Activated CD8-positive, alpha-beta T cell treated with anti-CD3 and anti-CD28 coated beads, Interleukin-2, amount 10 ng/mL, durations not matched to agents 7 days and 5 days (primary cell): ENCODE data around the gene ETFBKMT. TPM values are rescaled to one million over a fixed set of nuclear protein-coding genes. Genes with fewer than 3 reads are reported as not detected.
"Not testable (repeated sequence)": the region's sequence is repeated elsewhere in the genome, so short reads cannot be mapped to it uniquely, and the experiment has no call there.

Experiments
- ATAC-seq: fragments of 150-1000 bp; cut with Tn5 transposase; one replicate; pipeline ENCODE4 v1.10.0; 2021; ENCODE audit warnings: moderate library complexity
- CTCF ChIA-PET: fragments of 350-600 bp; sonication (Branson Sonifier 250); formaldehyde crosslinking; loops from one replicate; lab custom pipeline; 2021; ENCODE audit warnings: antibody characterized with exemption; lab: Charles Lee
- POLR2A ChIA-PET: fragments of 350-600 bp; sonication (Branson Sonifier 250); formaldehyde crosslinking; loops from one replicate; lab custom pipeline; 2021; ENCODE audit warnings: antibody characterized with exemption; lab: Charles Lee
- DNase-seq: peaks from one replicate; pipeline ENCODE4 v3.0.0-alpha.2; 2020
- H3K27ac Mint-ChIP-seq: one replicate; pipeline ENCODE4 v1.8.0; 2021; ENCODE audit warnings: mild to moderate bottlenecking, mixed read lengths
- H3K27me3 Mint-ChIP-seq: one replicate; pipeline ENCODE4 v1.8.0; 2021; ENCODE audit warnings: low read depth, mixed read lengths
- H3K36me3 Mint-ChIP-seq: one replicate; pipeline ENCODE4 v1.8.0; 2021; ENCODE audit warnings: low read depth, mixed read lengths
- H3K4me1 Mint-ChIP-seq: one replicate; pipeline ENCODE4 v1.8.0; 2021; ENCODE audit warnings: low read depth, mixed read lengths
- H3K4me3 Mint-ChIP-seq: one replicate; pipeline ENCODE4 v1.8.0; 2021; ENCODE audit warnings: mild to moderate bottlenecking, mixed read lengths
- H3K9me3 Mint-ChIP-seq: one replicate; pipeline ENCODE4 v1.8.0; 2022; ENCODE audit warnings: mixed read lengths; ENCODE audit not compliant: insufficient read depth
- total RNA-seq, 2 experiments: library from RNA; stranded (reverse); gene quantifications; one replicate each; pipeline ENCODE4 v1.2.3, GENCODE V29; 2021

The ETFBKMT gene
- total RNA-seq, 2 experiments from 2014 or later, result 1.0 to 1.4 TPM

- ATAC-seq (no peak), DNase-seq (no peak)
- ChIA-PET POLR2A (no interaction called here), CTCF (interaction anchor here (1.3 kb wide), 1 partner anchor 23 kb away, joined by 3 read pairs; no protein-coding TSS in a partner anchor)
- no peak overlapping the region for H3K4me3 Mint-ChIP-seq
- H3K9me3 Mint-ChIP-seq, result peaks cover 17% of the 10 kb centered on the region
- H3K27me3 Mint-ChIP-seq, result no peaks in the 10 kb centered on the region
- H3K4me1 Mint-ChIP-seq, result peaks cover 1% of the 10 kb centered on the region
- no peak overlapping the region for H3K27ac Mint-ChIP-seq
- peaks cover 23% of the 10 kb centered on the region for H3K36me3 Mint-ChIP-seq
Observed at GRCh38 chr12:31705621-31706020, 46.1 kb downstream of the ETFBKMT start.

GRCh38 chr12:31708118-31708517 is 48.6 kb downstream of the ETFBKMT start:
- H3K9me3 Mint-ChIP-seq, result peaks cover 17% of the 10 kb centered on the region
- POLR2A ChIA-PET, CTCF ChIA-PET, ATAC-seq, H3K27ac Mint-ChIP-seq, H3K4me1 Mint-ChIP-seq, H3K27me3 Mint-ChIP-seq, H3K4me3 Mint-ChIP-seq, DNase-seq: not testable (repeated sequence)
- H3K36me3 Mint-ChIP-seq, result peaks cover 25% of the 10 kb centered on the region

DNA sequence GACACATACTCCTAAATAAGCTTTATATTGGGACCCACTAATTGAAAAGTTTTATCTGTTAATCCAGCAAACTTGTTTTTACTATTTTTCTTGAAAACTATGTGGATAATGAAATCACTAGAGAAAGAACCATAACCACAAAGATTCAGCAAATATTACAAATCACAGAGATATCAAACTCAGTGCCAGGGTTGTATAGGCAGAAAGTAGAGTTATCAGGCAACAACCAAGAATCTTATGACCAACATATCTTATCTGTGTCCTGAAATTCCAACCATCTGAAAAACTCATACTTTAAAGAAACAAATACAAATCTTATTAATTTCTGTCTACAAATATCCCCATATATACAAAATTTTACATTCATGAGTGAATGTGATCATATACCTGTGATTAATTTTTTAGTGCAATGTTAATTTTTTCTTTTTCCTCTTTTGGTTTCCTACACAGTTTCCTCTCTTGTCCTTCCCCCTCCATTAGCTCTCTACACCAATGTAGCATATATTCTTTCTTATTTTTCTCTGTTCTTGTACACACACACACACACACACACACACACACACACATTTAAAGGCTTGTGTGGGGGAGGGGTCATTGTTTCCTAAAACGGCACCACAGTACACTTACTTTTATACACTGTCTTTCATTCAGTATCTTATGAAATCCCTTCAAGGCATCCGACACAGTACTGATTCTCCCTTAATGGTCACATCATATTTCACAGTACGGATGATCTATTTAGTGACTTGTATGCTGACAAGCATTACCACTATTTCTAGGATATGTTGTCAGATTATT is 50.7 kb downstream of the ETFBKMT start:
- Mint-ChIP-seq H3K27ac (no peak overlapping the region), H3K4me3 (no peak overlapping the region), H3K27me3 (no peaks in the 10 kb centered on the region), H3K4me1 (no peaks in the 10 kb centered on the region), H3K36me3 (peaks cover 29% of the 10 kb centered on the region), H3K9me3 (peaks cover 17% of the 10 kb centered on the region)
- POLR2A ChIA-PET, result interaction anchor here (0.7 to 1.0 kb wide), 2 partner anchors 19 to 1732 kb away, joined by 3 to 4 read pairs; partner anchors contain the start of gene AMN1
- CTCF ChIA-PET, result interaction anchor here (1.0 to 1.3 kb wide), 2 partner anchors 11 to 13 kb away, joined by 3 read pairs; no protein-coding TSS in a partner anchor
- ATAC-seq (no peak), DNase-seq (no peak)

- Mint-ChIP-seq H3K4me1 (no peaks in the 10 kb centered on the region), H3K4me3 (no peak overlapping the region), H3K36me3 (peaks cover 20% of the 10 kb centered on the region), H3K27ac (no peak overlapping the region), H3K27me3 (no peaks in the 10 kb centered on the region), H3K9me3 (peaks cover 9% of the 10 kb centered on the region)
- ChIA-PET POLR2A (no interaction called here), CTCF (no interaction called here)
- DNase-seq, result no peak
- ATAC-seq, result no peak
Observed at GRCh38 chr12:31712877-31713276, 53.4 kb downstream of the ETFBKMT start.

DNA sequence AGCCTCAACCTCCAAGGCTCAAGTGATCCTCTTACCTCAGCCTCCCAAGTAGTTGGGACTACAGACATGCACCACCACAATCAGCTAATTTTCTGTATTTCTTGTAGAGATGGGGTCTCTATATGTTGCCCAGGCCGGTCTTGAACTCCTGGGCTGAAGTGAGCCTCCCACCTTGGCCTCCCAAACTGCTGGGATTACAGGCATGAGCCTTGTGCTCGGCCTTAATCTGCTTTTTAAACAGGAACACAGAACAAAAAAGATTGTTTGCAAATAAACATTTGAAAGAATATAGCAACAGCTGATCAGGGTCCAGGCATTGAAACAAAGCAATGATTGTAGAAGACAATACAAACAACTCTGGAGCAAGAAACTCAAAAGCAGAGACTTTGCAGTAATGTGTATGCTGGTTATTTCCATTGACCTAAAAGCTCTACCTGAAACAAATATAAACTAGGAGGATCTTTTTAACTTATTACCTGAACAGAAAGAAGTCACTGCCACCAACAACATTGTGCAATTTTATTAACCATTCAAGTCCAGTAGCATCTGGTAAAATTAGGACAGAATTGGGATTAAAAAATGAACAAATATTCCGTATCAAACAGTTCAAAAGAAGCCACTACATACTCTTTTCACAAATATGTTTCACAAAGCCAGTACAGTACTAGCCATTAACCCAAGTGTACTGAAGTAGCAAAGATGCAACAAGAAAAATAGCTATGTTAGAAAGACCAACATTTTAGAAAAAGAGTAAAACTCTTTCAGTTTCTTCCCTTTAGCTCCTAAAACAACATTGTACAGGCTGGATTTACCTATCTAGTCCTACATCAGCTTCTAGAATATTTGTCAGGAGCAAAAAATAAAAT is 55.2 kb downstream of the ETFBKMT start:
- ATAC-seq, result no peak
- Mint-ChIP-seq H3K4me1 (peaks cover 2% of the 10 kb centered on the region), H3K9me3 (no peaks in the 10 kb centered on the region), H3K4me3 (no peak overlapping the region), H3K27me3 (no peaks in the 10 kb centered on the region), H3K36me3 (peaks cover 24% of the 10 kb centered on the region), H3K27ac (no peak overlapping the region)
- POLR2A ChIA-PET, result interaction anchor here (0.9 to 1.4 kb wide), 2 partner anchors 9 to 14 kb away, joined by 3 read pairs; partner anchors contain the start of gene AMN1
- DNase-seq, result no peak
- CTCF ChIA-PET, result interaction anchor here (0.7 to 2.0 kb wide), 4 partner anchors 8 to 61 kb away, joined by 3 to 7 read pairs (median 3); no protein-coding TSS in a partner anchor

DNA sequence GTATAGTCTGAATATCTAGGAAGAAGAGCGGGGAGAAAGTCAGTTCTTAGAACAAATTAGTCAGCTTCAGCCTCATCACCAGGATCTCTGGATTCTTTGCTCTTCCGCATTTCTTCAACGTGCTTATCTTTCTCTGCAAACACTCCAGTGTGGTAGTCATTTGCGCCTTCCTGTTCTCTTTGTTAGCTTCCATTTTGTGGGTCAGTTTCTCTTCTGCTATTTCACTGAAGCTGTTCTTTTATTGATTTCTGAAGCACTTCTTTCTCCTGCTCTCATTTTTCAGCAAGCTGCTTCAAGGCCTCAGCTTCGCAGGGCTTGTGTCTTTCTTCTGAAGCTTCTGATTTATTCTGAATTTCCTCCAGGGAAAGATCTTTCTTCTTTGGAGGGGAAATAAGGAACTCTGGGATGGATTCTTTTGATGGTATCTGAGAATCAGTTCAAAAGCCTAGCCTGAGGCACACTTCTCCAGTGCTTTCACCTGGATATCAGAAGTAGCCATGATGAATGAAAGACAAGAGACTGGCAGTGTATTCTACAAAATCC is 55.9 kb downstream of the ETFBKMT start:
- POLR2A ChIA-PET, result interaction anchor here (0.9 to 1.4 kb wide), 2 partner anchors 8 to 14 kb away, joined by 3 read pairs; partner anchors contain the start of gene AMN1
- Mint-ChIP-seq H3K4me3 (no peak overlapping the region), H3K27ac (no peak overlapping the region), H3K36me3 (peaks cover 23% of the 10 kb centered on the region), H3K4me1 (peaks cover 2% of the 10 kb centered on the region), H3K27me3 (no peaks in the 10 kb centered on the region), H3K9me3 (no peaks in the 10 kb centered on the region)
- CTCF ChIA-PET, result interaction anchor here (0.7 to 2.0 kb wide), 2 partner anchors 33 to 60 kb away, joined by 3 to 7 read pairs; no protein-coding TSS in a partner anchor
- no peak for ATAC-seq
- DNase-seq, result no peak

DNA sequence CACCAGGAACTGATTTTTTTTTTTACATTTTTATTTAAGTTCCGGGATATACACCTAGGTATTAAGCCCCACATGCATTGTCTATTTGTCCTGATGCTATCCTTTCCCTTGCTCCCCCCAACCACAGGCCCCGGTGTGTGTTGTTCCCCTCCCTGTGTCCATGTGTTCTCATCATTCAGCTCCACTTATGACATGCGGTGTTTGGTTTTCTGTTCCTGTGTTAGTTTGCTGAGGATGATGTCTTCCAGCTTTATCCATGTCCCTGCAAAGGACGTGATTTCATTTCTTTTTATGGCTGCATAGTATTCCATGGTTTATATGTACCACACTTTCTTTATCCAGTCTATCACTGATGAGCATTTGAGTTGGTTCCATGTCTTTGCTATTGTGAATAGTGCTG is 57.5 kb downstream of the ETFBKMT start:
- CTCF ChIA-PET, H3K27me3 Mint-ChIP-seq, DNase-seq, ATAC-seq, H3K27ac Mint-ChIP-seq, H3K4me3 Mint-ChIP-seq: not testable (repeated sequence)
- Mint-ChIP-seq H3K9me3 (peaks cover 14% of the 10 kb centered on the region), H3K36me3 (peaks cover 33% of the 10 kb centered on the region), H3K4me1 (peaks cover 14% of the 10 kb centered on the region)
- POLR2A ChIA-PET, result interaction anchor here (0.7 kb wide), 1 partner anchor 12 kb away, joined by 4 read pairs; the partner anchor contains the start of gene AMN1

DNA sequence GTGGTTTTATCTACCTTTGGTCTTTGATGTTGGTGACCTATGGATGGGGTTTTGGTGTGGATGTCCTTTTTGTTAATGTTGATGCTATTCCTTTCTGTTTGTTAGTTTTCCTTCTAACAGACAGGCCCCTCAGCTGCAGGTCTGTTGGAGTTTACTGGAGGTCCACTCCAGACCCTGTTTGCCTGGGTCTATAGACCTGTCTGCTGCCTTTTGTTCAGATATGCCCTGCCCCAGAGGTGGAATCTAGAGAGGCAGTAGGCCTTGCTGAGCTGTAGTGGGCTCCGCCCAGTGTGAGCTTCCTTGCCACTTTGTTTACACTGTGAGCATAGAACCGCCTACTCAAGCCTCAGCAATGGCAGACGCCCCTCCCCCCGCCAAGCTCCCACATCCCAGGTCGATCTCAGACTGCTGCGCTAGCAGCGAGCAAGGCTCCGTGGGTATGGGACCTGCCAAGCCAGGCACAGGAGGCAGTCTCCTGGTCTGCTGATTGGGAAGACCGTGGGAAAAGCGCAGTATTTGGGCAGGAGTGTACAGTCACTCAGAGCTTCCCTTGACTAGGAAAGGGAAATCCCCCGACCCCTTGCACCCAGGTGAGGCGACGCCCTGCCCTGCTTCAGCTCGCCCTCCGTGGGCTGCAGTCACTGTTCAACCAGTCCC is 59.2 kb downstream of the ETFBKMT start:
- H3K27ac Mint-ChIP-seq, H3K4me3 Mint-ChIP-seq, H3K27me3 Mint-ChIP-seq, POLR2A ChIA-PET, DNase-seq, ATAC-seq, CTCF ChIA-PET: not testable (repeated sequence)
- Mint-ChIP-seq H3K4me1 (peaks cover 31% of the 10 kb centered on the region), H3K9me3 (peaks cover 18% of the 10 kb centered on the region), H3K36me3 (peaks cover 42% of the 10 kb centered on the region)

DNA sequence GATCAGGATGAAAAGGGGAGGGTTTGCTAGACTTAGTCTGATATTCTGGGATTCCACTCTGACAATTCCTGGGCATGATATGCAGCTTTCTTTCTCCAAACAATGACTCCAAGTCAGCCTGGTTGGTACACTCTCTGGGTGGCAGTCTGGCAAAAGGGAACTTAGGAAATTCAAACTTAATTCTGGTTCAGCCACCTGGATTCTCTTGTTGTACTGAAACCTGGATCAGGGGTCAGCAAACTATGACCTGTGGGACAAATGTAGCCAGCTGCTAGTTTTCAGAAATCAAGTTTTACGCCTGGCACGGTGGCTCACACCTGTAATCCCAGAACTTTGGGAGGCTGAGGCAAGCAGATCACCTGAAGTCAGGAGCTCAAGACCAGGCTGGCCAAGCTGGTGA is 63.1 kb downstream of the ETFBKMT start:
- Mint-ChIP-seq H3K27me3 (no peaks in the 10 kb centered on the region), H3K4me3 (no peak overlapping the region), H3K36me3 (peaks cover 54% of the 10 kb centered on the region), H3K4me1 (peaks cover 49% of the 10 kb centered on the region), H3K27ac (peak overlapping the region; percentile 49), H3K9me3 (peaks cover 21% of the 10 kb centered on the region)
- ATAC-seq (no peak), DNase-seq (no peak)
- ChIA-PET POLR2A (interaction anchor here (1.2 to 1.5 kb wide), 2 partner anchors 63 to 240 kb away, joined by 3 to 6 read pairs; partner anchors contain the start of gene ETFBKMT), CTCF (interaction anchor here (1.0 to 1.6 kb wide), 3 partner anchors 8 to 238 kb away, joined by 3 read pairs; no protein-coding TSS in a partner anchor)
